ENCODE data around the gene ZNF521.

Gene ZNF521

GRCh38 chr18:25283781-25284180 is 68.2 kb downstream of the ZNF521 start:
- no peak for TF ChIP-seq MAX (IDR thresholded peaks at IDR 0.05)
- TF ChIP-seq CREB1 (IDR thresholded peaks at IDR 0.05; ENCODE audit: low read depth): no peak
- TF ChIP-seq TEAD4 (IDR thresholded peaks at IDR 0.05): no peak
- TF ChIP-seq FOXM1 (IDR thresholded peaks at IDR 0.05; ENCODE audit: borderline replicate concordance, low read depth): no peak
- no peak for TF ChIP-seq EP300 (IDR thresholded peaks at IDR 0.05; ENCODE audit: borderline replicate concordance)

- TF ChIP-seq RAD21 (IDR thresholded peaks at IDR 0.05; ENCODE audit: low read depth) (no peak), TEAD4 (IDR thresholded peaks at IDR 0.05) (no peak), FOXM1 (IDR thresholded peaks at IDR 0.05; ENCODE audit: borderline replicate concordance, low read depth) (no peak), CREB1 (IDR thresholded peaks at IDR 0.05; ENCODE audit: low read depth) (no peak), ZBTB7A (IDR thresholded peaks at IDR 0.05; ENCODE audit: low read depth) (no peak), NFIC (IDR thresholded peaks at IDR 0.05) (no peak), MAX (IDR thresholded peaks at IDR 0.05) (no peak)
Observed at GRCh38 chr18:25282896-25283703, 68.9 kb downstream of the ZNF521 start.

GRCh38 chr18:25282282-25282681 is 69.7 kb downstream of the ZNF521 start:
- TF ChIP-seq CEBPB (IDR thresholded peaks at IDR 0.05): no peak

- TF ChIP-seq ZBTB7A (IDR thresholded peaks at IDR 0.05; ENCODE audit: low read depth) (no peak), MAX (IDR thresholded peaks at IDR 0.05) (no peak), YY1 (IDR thresholded peaks at IDR 0.05; ENCODE audit: low read depth) (no peak), FOXM1 (IDR thresholded peaks at IDR 0.05; ENCODE audit: borderline replicate concordance, low read depth) (no peak), CEBPB (IDR thresholded peaks at IDR 0.05) (no peak), RAD21 (IDR thresholded peaks at IDR 0.05; ENCODE audit: low read depth) (no peak), EGR1 (IDR thresholded peaks at IDR 0.05) (no peak), CREB1 (IDR thresholded peaks at IDR 0.05; ENCODE audit: low read depth) (no peak), TCF12 (IDR thresholded peaks at IDR 0.05; ENCODE audit: low read depth) (no peak), REST (IDR thresholded peaks at IDR 0.05; ENCODE audit: low read depth) (no peak), NFIC (IDR thresholded peaks at IDR 0.05) (no peak)
Observed at GRCh38 chr18:25281556-25281955, 70.4 kb downstream of the ZNF521 start.

GRCh38 chr18:25279961-25280360 is 72.0 kb downstream of the ZNF521 start:
- TF ChIP-seq MAX (IDR thresholded peaks at IDR 0.05) (no peak), TAF1 (IDR thresholded peaks at IDR 0.05; ENCODE audit: low read depth) (no peak), NFIC (IDR thresholded peaks at IDR 0.05) (no peak), EGR1 (IDR thresholded peaks at IDR 0.05) (no peak), TEAD4 (IDR thresholded peaks at IDR 0.05) (no peak), TCF12 (IDR thresholded peaks at IDR 0.05; ENCODE audit: low read depth) (no peak), YY1 (IDR thresholded peaks at IDR 0.05; ENCODE audit: low read depth) (no peak), RAD21 (IDR thresholded peaks at IDR 0.05; ENCODE audit: low read depth) (no peak), CEBPB (IDR thresholded peaks at IDR 0.05) (no peak), EP300 (IDR thresholded peaks at IDR 0.05; ENCODE audit: borderline replicate concordance) (no peak), CREB1 (IDR thresholded peaks at IDR 0.05; ENCODE audit: low read depth) (no peak), REST (IDR thresholded peaks at IDR 0.05; ENCODE audit: low read depth) (no peak), FOXM1 (IDR thresholded peaks at IDR 0.05; ENCODE audit: borderline replicate concordance, low read depth) (no peak), ZBTB7A (IDR thresholded peaks at IDR 0.05; ENCODE audit: low read depth) (no peak)
- TF ChIP-seq, protein P1, sequence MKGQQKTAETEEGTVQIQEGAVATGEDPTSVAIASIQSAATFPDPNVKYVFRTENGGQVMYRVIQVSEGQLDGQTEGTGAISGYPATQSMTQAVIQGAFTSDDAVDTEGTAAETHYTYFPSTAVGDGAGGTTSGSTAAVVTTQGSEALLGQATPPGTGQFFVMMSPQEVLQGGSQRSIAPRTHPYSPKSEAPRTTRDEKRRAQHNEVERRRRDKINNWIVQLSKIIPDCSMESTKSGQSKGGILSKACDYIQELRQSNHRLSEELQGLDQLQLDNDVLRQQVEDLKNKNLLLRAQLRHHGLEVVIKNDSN (IDR thresholded peaks at IDR 0.05): no peak

GRCh38 chr18:25279556-25279955 is 72.4 kb downstream of the ZNF521 start:
- TF ChIP-seq NFIC (IDR thresholded peaks at IDR 0.05) (no peak), MAX (IDR thresholded peaks at IDR 0.05) (no peak), EGR1 (IDR thresholded peaks at IDR 0.05) (no peak), YY1 (IDR thresholded peaks at IDR 0.05; ENCODE audit: low read depth) (no peak), TCF12 (IDR thresholded peaks at IDR 0.05; ENCODE audit: low read depth) (no peak), TAF1 (IDR thresholded peaks at IDR 0.05; ENCODE audit: low read depth) (no peak), ZBTB7A (IDR thresholded peaks at IDR 0.05; ENCODE audit: low read depth) (no peak), REST (IDR thresholded peaks at IDR 0.05; ENCODE audit: low read depth) (no peak), TEAD4 (IDR thresholded peaks at IDR 0.05) (no peak), FOXM1 (IDR thresholded peaks at IDR 0.05; ENCODE audit: borderline replicate concordance, low read depth) (no peak), CREB1 (IDR thresholded peaks at IDR 0.05; ENCODE audit: low read depth) (no peak), CEBPB (IDR thresholded peaks at IDR 0.05) (no peak), EP300 (IDR thresholded peaks at IDR 0.05; ENCODE audit: borderline replicate concordance) (no peak), RAD21 (IDR thresholded peaks at IDR 0.05; ENCODE audit: low read depth) (no peak)
- TF ChIP-seq, protein P1 (IDR thresholded peaks at IDR 0.05): no peak
